ENCODE data around the gene MRPL40. TPM values are rescaled to one million over a fixed set of nuclear protein-coding genes. Genes with fewer than 3 reads are reported as not detected.

The MRPL40 gene
- polyA plus RNA-seq, 3 donors, result 48.1 to 51.3 (median 49.1) TPM

DNA sequence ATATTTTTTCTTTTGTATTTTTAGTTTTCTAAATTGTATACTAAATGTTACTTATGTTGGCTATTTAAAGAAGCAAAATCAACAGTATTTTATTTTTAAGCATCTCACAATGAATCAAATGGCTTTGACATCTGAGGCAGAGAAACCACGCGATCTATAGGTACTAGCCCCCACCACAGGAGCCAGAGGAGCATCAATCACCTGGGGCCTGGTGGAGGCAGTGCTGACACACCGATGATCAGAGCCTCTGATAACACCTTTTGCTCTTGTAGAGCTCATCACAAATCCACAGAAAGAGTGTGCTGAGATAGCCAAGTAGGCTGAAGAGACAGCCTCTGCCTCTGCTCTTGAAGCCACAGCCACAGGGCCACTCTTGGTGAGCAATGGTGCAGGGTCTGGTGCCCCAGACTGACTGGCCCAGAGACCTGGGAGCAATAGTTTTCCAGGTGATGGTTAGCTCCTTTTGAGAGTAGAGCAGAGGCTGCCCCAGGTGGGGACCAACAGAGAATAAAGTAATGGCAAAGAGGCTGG is 26.0 kb upstream of the MRPL40 start:
- DNase-seq (ENCODE audit: low read depth in 3 of 3, low spot score in 2 of 3), result no peak

DNA sequence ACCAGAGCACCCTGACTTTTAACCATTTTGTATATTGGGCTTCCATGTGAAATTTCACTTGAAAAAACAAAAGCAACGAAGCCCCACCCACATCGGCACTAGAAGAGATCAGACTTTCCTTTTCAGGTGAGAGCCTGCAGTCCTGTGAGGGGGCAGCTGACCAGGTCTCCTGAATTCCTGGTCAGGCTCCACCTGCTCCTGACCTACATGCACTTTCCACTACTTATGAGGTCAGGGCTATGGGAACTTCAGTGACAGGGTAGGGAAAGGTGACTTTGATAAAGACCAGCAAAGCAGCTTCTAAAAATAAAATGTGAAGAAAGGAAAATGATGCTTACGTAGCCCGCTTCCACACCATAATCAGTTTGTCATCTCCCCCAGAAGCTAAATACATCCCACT is 25.5 kb upstream of the MRPL40 start:
- DNase-seq (ENCODE audit: low read depth in 3 of 3, low spot score in 2 of 3), result no peak

DNA sequence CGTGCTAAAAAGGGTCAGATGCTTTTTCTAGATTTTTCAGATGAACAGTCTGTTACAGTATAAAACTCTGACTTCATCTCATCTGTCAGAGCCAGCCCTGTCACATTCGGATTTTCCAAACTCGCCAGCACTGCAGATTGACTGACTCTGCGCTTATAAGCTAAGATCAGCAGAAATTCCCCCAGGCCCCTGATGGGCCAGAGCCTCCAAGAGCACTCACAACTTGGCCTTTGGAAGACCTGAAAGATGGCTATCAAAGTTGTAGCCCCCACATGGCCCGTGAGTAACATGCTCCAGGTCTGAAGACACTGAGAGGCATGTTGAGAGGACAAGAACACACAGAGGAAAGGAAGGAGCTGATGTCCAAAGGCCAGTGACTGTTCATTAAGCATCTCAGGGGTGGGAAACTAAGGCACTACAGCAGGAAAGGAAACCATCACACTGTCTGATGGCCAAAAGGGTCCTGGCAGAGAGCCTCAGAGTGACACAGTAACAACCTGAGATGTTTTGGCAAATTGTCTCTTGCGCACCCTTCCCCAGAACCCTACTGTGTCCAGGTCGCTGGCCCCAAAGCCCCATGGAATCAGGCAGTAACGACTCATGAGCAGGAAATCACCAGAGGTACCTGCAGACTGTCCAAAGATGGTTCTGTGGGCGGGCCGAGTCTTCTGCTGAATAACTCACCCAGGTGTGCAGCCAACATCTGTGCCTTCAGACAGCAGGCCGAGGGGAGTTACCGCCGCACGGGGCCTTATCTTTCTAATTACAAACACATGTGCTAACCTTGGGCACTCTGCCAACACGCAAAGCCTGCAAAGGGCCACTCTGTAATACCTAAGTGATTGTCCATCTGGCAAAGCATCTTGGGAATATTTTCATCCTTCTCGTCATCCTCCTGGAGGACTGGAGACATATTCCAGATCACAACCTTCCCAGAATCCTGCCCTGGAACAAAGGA is 24.4 kb upstream of the MRPL40 start:
- DNase-seq (ENCODE audit: low read depth in 3 of 3, low spot score in 2 of 3), result no peak

DNA sequence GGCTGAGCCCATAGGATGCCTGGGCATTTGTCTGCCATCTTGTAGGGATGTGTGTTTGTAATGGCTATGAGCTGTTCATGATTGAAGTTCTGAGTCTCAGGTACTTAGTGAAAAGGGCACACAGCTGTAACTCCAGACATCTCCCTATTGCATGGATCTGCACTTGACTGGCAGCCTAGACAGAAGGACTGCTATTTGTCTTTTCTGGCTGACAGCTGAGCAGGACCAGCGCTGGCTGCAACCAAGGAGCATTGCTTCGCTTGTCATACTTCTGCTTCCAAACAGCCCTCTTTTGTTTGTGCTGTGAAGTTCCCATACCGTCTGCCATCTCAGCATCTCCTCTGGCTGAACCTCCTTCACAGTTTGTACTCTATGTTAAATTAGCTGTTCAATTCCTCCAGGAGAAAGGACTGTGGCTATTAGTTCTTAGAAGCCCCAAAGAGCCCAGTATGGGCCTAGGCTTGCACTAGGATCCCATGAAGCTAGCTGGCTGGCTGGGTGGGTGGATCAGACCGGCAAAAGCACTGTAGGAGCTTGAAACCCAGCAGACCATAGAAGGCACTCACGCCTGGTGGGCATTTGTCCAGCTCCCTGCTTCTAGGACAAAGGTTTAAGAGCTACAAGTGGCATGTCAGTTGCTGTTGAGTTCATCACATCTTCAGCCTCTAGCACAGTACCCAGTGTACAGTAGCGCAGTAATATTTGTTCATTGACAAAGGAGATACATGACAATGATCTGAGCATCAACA is 21.2 kb upstream of the MRPL40 start:
- DNase-seq (ENCODE audit: low read depth in 3 of 3, low spot score in 2 of 3), result no peak

DNA sequence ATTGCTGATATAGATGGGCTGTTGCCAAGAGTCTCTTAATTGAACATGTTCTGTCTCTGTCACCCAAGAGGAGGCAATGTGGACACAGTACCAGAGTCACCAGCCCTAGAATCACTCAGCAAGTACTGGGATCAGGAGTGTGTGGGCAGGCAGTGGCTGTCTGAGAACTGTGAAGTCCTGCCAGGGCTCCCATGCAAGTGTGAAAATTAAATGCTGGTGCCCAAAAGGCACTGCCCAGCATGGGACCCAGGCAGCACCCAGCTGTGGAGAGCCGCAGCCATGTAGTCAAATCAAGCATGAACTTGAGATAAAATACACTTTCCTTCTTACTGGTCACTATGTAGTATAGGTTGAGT is 20.7 kb upstream of the MRPL40 start:
- no peak for DNase-seq (ENCODE audit: low read depth in 3 of 3, low spot score in 2 of 3)

DNA sequence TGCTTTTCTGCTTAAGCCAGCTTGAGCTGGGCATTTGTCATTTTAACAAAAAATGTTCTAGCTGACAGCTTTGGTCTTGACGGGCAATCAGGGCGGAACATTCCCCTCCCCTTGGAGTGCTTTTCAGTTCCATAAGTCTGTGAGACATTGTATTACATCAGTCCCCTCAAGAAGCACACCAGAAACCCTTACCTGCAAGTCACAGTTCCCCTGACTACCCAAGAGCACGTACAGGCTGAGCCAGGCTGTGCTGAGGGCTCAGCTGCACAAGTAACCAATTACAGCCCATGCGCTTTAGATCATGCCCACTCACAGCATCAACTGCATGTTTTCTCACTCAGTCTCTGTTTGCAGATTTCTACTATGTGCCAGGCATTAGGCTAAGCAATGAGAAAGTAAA is 19.9 kb upstream of the MRPL40 start:
- no peak for DNase-seq (ENCODE audit: low read depth in 3 of 3, low spot score in 2 of 3)

DNA sequence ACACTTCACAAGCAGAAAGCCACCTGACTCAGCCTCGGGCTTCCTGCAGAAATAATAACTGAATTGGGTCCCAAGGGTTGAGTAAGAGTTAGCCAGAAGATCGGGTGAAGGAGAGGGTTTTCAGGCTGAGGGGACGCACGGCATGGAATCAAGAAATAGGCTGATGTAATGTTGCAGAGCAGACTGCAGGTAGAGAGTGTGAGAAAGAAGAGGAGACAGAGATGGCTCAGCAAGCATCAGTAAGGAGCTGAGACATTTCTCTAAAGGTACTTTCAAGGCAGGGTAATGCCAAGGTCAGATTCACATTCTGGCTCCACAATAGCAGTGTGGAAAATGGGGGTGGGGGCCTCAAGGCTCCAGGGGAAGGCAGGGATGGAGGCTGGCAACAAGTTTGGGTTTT is 19.4 kb upstream of the MRPL40 start:
- no peak for DNase-seq (ENCODE audit: low read depth in 3 of 3, low spot score in 2 of 3)

DNA sequence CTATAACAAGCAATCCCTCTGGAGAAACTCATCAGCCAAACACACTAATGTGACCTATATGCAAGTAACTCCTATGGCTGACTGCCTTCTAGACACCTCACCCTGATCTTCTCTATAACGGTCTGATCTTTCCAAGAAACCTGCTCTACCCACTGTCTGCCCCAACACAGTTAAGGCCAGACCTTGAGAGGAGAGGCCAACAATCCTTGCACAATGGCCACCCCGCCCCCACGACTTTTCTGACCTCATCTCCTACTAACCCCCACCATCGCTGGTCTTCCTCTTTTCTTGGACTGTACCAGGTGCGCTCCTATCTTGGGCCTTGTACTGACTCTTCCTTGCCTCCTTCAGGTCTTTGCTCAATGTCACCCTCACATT is 13.3 kb upstream of the MRPL40 start:
- no peak for DNase-seq (ENCODE audit: low read depth in 3 of 3, low spot score in 2 of 3)

DNA sequence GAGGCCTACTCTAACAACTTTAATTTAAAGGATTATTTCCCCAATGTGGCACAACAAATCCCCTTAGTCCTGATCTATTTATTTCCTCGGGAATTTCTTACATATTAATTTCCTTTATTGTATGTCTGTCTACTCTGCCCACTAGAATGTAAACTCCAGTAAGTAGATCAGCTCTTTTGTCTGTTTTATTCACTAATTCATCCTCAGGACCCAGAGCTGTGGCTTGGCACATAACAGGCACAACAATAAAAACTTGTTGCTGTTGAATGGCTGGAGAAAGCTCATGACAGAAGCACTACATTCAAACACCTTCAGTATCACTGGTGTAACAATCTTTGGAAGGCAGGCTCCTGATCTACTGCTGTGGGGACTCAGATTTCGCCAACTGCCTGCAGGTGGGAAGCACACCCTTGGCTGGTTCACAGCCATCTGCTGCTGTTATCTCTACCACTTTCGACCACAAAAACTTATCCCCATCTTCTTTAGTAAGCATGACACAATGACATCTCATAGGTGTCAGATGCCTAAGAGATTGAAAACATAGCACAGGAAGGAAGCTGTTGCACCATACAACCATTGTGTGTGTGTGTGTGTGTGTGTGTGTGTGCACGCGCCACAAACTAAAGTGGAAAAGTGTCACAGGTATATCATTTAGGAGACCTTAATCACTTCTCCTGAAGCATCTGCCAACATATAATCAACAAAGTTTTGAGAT is 12.7 kb upstream of the MRPL40 start:
- DNase-seq (ENCODE audit: low read depth in 3 of 3, low spot score in 2 of 3), result no peak

DNA sequence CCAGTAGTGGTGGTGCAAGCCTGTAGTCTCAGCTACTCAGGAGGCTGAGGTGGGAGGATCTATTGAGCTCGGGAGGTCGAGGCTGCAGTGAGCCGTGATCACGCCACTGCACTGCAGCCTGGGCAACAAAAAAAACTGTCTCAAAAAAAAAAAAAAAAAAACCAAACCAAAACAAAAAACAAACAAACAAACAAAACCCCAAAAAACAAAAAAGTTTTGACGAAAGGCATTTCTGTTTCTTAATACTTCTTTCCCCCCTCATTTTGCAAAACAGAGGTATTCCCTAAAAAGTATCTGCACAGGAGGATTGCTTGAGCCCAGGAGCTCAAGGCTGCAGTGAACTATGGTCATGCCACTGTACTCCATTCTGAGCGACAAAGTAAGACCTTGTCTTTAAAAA is 12.0 kb upstream of the MRPL40 start:
- no peak for DNase-seq (ENCODE audit: low read depth in 3 of 3, low spot score in 2 of 3)

DNA sequence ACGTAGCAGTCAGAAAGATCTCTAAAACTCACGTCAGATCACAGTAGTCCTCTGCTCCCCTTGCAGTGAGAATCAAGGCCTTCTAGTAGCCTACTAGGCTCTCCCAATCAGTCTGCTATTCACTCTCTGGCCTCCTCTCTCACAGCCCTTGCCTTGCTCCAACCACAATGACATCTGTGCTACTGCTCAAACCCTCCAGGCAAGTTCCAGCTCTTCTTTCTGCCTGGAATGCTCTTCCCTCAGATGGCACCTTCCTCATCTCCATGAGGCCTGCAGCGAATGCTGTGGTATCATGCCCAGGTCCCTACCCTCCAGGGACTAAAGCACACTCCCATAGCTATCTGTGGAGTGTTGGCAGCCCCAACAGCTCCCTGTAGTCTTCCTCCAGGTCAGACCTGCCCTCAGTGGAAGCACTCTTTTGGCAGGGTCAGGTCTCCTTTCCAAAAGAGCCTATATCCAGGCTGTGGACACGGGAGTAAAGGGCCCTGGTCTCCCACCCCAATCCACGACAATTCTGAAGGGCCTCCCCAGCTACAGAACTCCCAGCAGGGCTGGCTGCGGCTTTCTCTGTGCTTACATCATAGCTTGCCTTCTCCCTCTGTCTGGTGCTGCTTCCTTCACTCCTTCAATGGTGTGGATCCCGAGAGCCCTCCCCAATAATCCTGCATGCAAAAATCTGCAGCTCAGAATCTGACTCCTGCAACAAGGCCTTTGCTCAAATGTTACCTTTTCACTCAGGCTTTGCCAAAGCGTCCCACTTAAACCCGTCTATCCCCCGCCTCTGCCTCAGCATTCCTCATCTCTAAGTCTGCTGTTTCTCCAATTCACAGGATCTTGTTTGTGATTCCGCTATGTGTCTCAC is 9.7 kb upstream of the MRPL40 start:
- no peak for DNase-seq (ENCODE audit: low read depth in 3 of 3, low spot score in 2 of 3)

DNA sequence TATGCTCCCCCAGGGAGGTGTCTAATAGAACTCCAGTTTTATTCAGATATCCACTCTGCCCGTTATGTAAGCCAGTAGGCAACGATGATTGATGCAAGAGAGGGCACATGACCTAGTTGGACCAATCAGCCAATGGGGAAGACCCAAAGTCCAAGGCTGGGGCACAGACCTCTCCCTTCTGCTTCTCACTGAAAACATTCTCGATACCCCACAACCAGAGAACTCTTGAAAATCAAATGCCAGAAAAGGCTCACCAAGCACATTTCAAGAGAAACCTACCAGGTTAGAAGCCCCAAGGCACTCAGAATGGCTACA is 8.2 kb upstream of the MRPL40 start:
- no peak for DNase-seq (ENCODE audit: low read depth in 3 of 3, low spot score in 2 of 3)

DNA sequence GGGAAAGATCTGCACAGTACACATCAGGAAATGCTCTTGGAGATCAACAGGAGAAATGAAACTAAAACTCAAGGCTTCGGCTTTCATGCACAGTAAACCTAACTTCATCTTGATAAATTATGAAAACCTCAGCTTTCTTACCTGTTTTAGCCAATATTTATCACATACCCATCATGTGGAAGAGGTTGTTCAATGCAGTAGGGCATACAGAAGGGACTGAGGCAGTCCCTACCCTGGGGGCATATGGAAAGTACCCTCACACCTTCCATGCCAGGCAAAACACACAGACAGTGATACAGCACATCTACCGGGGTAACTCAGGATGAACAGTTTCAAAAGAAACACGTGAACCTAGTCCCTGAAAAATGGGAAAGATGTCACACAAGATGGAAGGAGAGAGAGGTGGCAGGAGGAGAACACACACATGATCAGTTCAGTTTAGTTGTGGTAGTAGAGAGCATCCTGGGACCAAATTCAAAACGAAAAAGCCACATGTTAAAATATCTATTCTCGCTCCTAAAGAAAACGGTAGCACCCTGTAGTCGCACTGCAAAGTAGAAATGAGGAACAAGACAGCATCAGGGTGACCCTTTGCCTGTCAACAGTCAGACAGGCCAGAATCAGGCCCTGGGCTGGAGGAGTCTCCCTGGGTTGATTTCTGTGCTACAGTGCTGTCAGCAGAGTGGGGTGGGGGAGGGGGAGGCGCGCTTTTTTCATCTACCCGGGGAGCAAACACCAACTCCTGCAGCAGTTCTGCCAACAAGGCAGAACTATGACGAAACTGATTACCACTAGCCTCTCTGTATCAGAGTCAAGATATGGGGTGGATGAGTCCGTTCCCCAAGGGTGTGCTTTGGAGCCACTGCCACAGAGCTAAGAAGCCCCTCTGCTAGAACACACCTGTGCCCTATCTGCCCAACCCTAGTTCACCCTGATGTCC is 2.1 kb upstream of the MRPL40 start:
- no peak for DNase-seq (ENCODE audit: low read depth in 3 of 3, low spot score in 2 of 3)

DNA sequence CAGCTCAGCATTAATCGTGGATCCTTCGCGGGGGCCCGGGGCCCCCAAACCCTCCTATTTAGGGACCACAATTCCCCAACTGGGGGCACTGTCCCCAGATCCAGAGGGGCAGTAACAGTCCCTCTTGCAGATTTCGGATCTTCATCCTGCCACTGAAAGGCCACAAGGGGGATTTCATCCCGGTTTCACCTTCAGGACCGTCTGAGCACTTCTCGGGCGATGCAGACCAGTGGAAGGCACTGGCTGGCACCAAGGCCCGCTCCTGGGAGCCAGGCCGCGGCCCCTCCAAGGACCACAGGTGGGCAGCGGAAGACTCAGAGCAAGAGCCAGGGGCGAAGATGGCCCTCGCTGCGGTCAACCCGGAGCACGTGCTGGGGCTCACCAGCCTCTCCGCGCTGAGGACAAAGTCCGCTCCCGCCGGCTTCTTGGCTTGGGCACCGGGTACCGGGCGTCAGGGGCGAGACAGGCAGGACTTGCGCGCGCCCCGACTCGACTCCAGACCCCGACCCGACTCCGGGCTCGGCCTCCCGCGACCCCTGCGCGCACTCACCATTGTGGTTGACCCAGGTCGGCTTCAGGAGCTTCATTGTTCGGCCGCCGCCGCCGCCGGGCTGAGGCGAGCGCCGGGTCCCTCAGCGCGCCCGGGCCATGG is 1.3 kb upstream of the MRPL40 start:
- peak in 1 of 3 donors; percentile 21 for DNase-seq (ENCODE audit: low read depth in 3 of 3, low spot score in 2 of 3)

DNA sequence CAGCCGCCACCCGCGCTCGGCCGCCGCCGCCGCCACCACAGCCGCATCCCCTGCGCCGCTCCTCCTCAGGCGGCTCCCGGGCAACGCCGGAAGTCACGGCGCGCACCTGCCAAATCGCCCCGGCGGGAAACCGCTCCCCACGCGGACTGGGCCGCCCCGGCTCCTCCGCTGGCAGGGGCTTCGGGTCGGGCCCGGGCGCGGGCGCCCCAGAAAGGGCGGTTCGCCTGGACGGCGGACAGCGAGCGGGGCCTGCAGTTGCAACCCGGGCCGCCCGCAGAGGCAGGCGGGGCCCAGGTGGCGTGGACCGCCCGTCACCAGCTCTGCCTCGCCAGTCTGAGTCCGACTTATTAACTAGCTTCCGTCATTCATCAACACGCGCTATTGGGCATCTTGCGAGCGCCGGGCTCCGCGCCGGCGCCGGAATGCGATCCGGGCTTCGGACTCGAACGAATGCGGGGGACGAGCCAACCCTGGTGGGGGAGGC is 654 bp upstream of the MRPL40 start, which contains the start of gene HIRA:
Gene HIRA (minus strand): TSS at position 85 of the 484 bp plus-strand sequence. CDS start 257 bp downstream, outside the sequence.
- DNase-seq (ENCODE audit: low read depth in 3 of 3, low spot score in 2 of 3), result peak in 2 of 3 donors; percentile 69 to 71

DNA sequence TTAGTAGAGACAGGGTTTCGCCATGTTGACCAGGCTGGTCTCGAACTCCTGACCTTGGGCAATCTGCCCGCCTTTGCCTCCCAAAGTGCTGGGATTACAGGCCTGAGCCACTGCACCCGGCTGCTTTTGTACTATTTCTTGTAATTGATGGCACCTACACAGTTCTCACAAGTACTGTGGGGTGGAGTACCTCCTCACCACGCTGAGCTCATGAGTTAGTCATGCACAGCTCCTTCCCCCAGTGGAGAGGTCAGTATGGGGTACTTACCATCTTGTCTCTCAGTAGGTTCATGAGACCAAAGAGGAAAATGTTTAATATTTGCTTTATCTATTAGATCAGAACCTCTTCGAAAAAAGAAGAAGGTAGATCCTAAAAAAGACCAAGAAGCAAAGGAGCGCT is 2.1 kb downstream of the MRPL40 start:
- no peak for DNase-seq (ENCODE audit: low read depth in 3 of 3, low spot score in 2 of 3)

DNA sequence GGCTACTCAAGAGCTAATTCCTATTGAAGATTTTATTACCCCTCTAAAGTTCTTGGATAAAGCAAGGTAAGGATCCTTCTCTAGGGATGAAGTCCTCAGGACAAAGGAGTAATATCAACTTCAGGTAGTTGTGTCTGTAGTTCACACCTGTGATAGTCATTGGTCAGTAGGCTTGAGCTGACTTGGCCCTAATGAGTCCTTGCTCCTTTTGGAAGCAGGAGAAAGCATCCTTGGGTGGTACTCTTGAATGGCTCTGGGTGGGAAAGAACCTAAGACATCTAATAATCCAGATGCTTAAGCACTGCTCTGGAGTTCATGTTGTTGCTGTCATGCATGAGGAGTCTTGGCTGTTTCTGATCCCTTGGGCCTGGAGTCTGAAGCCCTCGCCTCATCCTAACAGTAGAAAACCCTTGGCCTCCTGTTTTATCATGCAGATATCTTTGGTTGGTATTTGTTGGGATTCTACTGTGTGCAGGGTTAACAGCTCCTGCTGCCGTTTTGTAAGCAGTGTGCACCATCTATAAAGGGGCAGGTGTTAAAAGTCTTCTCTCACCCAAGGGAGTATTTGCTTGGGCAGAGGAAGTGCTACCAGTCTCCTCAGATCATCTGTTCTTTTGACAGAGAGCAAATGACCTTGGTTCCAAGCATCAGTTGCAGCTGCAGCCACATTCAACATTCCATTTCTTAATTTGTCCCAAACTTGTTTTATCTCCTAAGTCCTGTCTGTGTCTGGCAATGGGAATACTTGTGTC is 2.7 kb downstream of the MRPL40 start:
- no peak for DNase-seq (ENCODE audit: low read depth in 3 of 3, low spot score in 2 of 3)
